Activated CD8-positive, alpha-beta memory T cell treated with anti-CD3 and anti-CD28 coated beads for 48 hours (primary cell): Measurements from ENCODE around the gene NT5DC1.
"Not testable (repeated sequence)": the region's sequence is repeated elsewhere in the genome, so short reads cannot be mapped to it uniquely, and the experiment has no call there.

Source experiments
- DNase-seq, 3 experiments: peaks; one replicate each; pipeline ENCODE4 v3.0.0-alpha.2; 2020; ENCODE audit warnings: low read depth in 2 of 3, low spot score in 2 of 3

The NT5DC1 gene

GRCh38 chr6:116271149-116271708 is 170.6 kb downstream of the NT5DC1 start:
- DNase-seq: no peak

- DNase-seq: no peak
Measured at GRCh38 chr6:116277124-116277523, 176.5 kb downstream of the NT5DC1 start.

- no peak for DNase-seq
Measured at GRCh38 chr6:116278481-116278829, 177.8 kb downstream of the NT5DC1 start.

GRCh38 chr6:116278854-116279231 is 178.2 kb downstream of the NT5DC1 start:
- DNase-seq: no peak

- peak; percentile 73 to 84 (median 80) for DNase-seq
Measured at GRCh38 chr6:116279232-116280160, 178.8 kb downstream of the NT5DC1 start, which contains the start of gene TSPYL1. Gene TSPYL1, minus strand, starts transcription at chr6:116279930. Its CDS starts 100 bp downstream, at chr6:116279830.

- no peak for DNase-seq
Measured at GRCh38 chr6:116280161-116280932, 179.7 kb downstream of the NT5DC1 start.

- no peak for DNase-seq
Measured at GRCh38 chr6:116280933-116281316, 180.3 kb downstream of the NT5DC1 start.

- DNase-seq: no peak
Measured at GRCh38 chr6:116282698-116283097, 182.0 kb downstream of the NT5DC1 start.

- no peak for DNase-seq
Measured at GRCh38 chr6:116283191-116283590, 182.5 kb downstream of the NT5DC1 start.

- DNase-seq: not testable (repeated sequence)
Measured at GRCh38 chr6:116284984-116285383, 184.3 kb downstream of the NT5DC1 start.

GRCh38 chr6:116286773-116287358 is 186.2 kb downstream of the NT5DC1 start:
- DNase-seq: no peak

GRCh38 chr6:116287689-116288282 is 187.1 kb downstream of the NT5DC1 start:
- DNase-seq: no peak

GRCh38 chr6:116289876-116290275 is 189.2 kb downstream of the NT5DC1 start:
- no peak for DNase-seq

- DNase-seq: no peak
Measured at GRCh38 chr6:116290799-116291198, 190.1 kb downstream of the NT5DC1 start.

GRCh38 chr6:116291701-116292396 is 191.2 kb downstream of the NT5DC1 start:
- no peak for DNase-seq

GRCh38 chr6:116292553-116292952 is 191.9 kb downstream of the NT5DC1 start:
- DNase-seq: no peak

GRCh38 chr6:116298273-116298672 is 197.6 kb downstream of the NT5DC1 start:
- no peak for DNase-seq

- no peak for DNase-seq
Measured at GRCh38 chr6:116298973-116299372, 198.3 kb downstream of the NT5DC1 start.
